ENCODE results near the gene CHRDL2.

The CHRDL2 gene

GRCh38 chr11:74703211-74703610 lies 28.0 kb downstream of the CHRDL2 start:
- no peak for DNase-seq (ENCODE audit: extremely low read depth, low read depth)
- TF ChIP-seq CTCF (IDR thresholded peaks at IDR 0.05; ENCODE audit: low read depth, low read length, missing control alignments) = no peak
- no peak overlapping the region for H3K4me3 ChIP-seq (replicated peaks; ENCODE audit: low read depth, low read length)

GRCh38 chr11:74702383-74703007 lies 28.7 kb downstream of the CHRDL2 start:
- peak; percentile 48 for DNase-seq (ENCODE audit: extremely low read depth, low read depth)
- TF ChIP-seq CTCF (IDR thresholded peaks at IDR 0.05; ENCODE audit: low read depth, low read length, missing control alignments) = peak; percentile 98
- H3K4me3 ChIP-seq (replicated peaks; ENCODE audit: low read depth, low read length) = no peak overlapping the region

GRCh38 chr11:74701351-74701750 lies 29.9 kb downstream of the CHRDL2 start:
- TF ChIP-seq CTCF (IDR thresholded peaks at IDR 0.05; ENCODE audit: low read depth, low read length, missing control alignments) = peak; percentile 26
- no peak for DNase-seq (ENCODE audit: extremely low read depth, low read depth)
- H3K4me3 ChIP-seq (replicated peaks; ENCODE audit: low read depth, low read length) = no peak overlapping the region

- DNase-seq (ENCODE audit: extremely low read depth, low read depth) = no peak
- no peak for TF ChIP-seq CTCF (IDR thresholded peaks at IDR 0.05; ENCODE audit: low read depth, low read length, missing control alignments)
These were observed 31.4 kb downstream of the CHRDL2 start for GRCh38 chr11:74699615-74700396.

GRCh38 chr11:74697722-74698121 lies 33.5 kb downstream of the CHRDL2 start:
- TF ChIP-seq CTCF (IDR thresholded peaks at IDR 0.05; ENCODE audit: low read depth, low read length, missing control alignments) = no peak
- no peak for DNase-seq (ENCODE audit: extremely low read depth, low read depth)
- H3K4me3 ChIP-seq (replicated peaks; ENCODE audit: low read depth, low read length) = no peak overlapping the region

More at GRCh38 chr11:74699615-74700396, 31.4 kb downstream of the CHRDL2 start:
- H3K4me3 ChIP-seq (replicated peaks; ENCODE audit: low read depth, low read length) = no peak overlapping the region

GRCh38 chr11:74696939-74697675 lies 34.1 kb downstream of the CHRDL2 start:
- no peak for DNase-seq (ENCODE audit: extremely low read depth, low read depth)
- no peak overlapping the region for H3K4me3 ChIP-seq (replicated peaks; ENCODE audit: low read depth, low read length)
- no peak for TF ChIP-seq CTCF (IDR thresholded peaks at IDR 0.05; ENCODE audit: low read depth, low read length, missing control alignments)
